B cell (primary cell): Measurements from ENCODE around the gene PLG.

Experiments
- EZH2 ChIP-seq: IDR thresholded peaks from 2 replicates; pipeline ENCODE4 v1.6.1; 2012; ENCODE audit warnings: borderline replicate concordance, low read depth, mild to moderate bottlenecking, moderate library complexity, low read length; ENCODE audit not compliant: insufficient read depth, poor library complexity, severe bottlenecking
- TF ChIP-seq, protein P1 (sequence below): fragments of 200-600 bp; IDR thresholded peaks from one replicate; pipeline ENCODE4 v1.8.0; 2022; ENCODE audit warnings: antibody characterized with exemption, mild to moderate bottlenecking

GRCh38 chr6:160730911-160731310, 28.9 kb downstream of the PLG start:
- TF ChIP-seq, protein P1, sequence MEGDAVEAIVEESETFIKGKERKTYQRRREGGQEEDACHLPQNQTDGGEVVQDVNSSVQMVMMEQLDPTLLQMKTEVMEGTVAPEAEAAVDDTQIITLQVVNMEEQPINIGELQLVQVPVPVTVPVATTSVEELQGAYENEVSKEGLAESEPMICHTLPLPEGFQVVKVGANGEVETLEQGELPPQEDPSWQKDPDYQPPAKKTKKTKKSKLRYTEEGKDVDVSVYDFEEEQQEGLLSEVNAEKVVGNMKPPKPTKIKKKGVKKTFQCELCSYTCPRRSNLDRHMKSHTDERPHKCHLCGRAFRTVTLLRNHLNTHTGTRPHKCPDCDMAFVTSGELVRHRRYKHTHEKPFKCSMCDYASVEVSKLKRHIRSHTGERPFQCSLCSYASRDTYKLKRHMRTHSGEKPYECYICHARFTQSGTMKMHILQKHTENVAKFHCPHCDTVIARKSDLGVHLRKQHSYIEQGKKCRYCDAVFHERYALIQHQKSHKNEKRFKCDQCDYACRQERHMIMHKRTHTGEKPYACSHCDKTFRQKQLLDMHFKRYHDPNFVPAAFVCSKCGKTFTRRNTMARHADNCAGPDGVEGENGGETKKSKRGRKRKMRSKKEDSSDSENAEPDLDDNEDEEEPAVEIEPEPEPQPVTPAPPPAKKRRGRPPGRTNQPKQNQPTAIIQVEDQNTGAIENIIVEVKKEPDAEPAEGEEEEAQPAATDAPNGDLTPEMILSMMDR, result peak; percentile 45
- no peak for TF ChIP-seq EZH2
